HEK293 (cell line): ENCODE measurements around the gene VASP.

Experiments used
- GLI4 ChIP-seq: fragments of 450-650 bp; formaldehyde crosslinking; IDR thresholded peaks from 2 replicates; pipeline ENCODE4 v1.5.1; 2016; ENCODE audit warnings: missing biosample characterization, missing genetic modification characterization
- PBX3 ChIP-seq: sonication (generic); formaldehyde crosslinking; IDR thresholded peaks from 2 replicates; pipeline ENCODE4 v1.8.1; 2022; ENCODE audit warnings: mild to moderate bottlenecking, moderate library complexity, missing genetic modification reagents
- PRDM10 ChIP-seq: fragments of 450-650 bp; formaldehyde crosslinking; IDR thresholded peaks from 2 replicates; pipeline ENCODE4 v1.5.1; 2016; ENCODE audit warnings: missing biosample characterization, missing genetic modification characterization
- SP7 ChIP-seq: fragments of 450-650 bp; formaldehyde crosslinking; IDR thresholded peaks from 2 replicates; pipeline ENCODE4 v1.5.1; 2016; ENCODE audit warnings: missing biosample characterization, missing genetic modification characterization
- WT1 ChIP-seq: fragments of 450-650 bp; formaldehyde crosslinking; IDR thresholded peaks from 2 replicates; pipeline ENCODE4 v1.5.1; 2016; ENCODE audit warnings: missing biosample characterization, missing genetic modification characterization
- ZFHX2 ChIP-seq: fragments of 450-650 bp; formaldehyde crosslinking; conservative IDR thresholded peaks from 2 replicates; pipeline ENCODE4 v1.5.1; 2016; ENCODE audit warnings: missing biosample characterization, missing genetic modification characterization
- ZNF202 ChIP-seq: fragments of 450-650 bp; formaldehyde crosslinking; IDR thresholded peaks from 2 replicates; pipeline ENCODE4 v1.5.1; 2016; ENCODE audit warnings: missing biosample characterization, missing genetic modification characterization, borderline replicate concordance
- ZNF274 ChIP-seq, 2 experiments: fragments of 200-500 bp in 1 of 2; fragments of 450-650 bp in 1 of 2; sonication (Bioruptor generic) in 1 of 2; formaldehyde crosslinking in 1 of 2; IDR thresholded peaks; 2 replicates each; pipeline versions ENCODE4 v1.5.1 to v1.6.1; 2014 to 2016; ENCODE audit warnings: borderline replicate concordance in 1 of 2, inconsistent platforms in 1 of 2, low read length in 1 of 2, missing biosample characterization in 1 of 2, missing genetic modification characterization in 1 of 2
- ZNF37A ChIP-seq: fragments of 450-650 bp; IDR thresholded peaks from 2 replicates; pipeline ENCODE4 v1.5.1; 2018; ENCODE audit warnings: missing biosample characterization, missing genetic modification characterization
- TF ChIP-seq, protein P1 (sequence below): fragments of 450-650 bp; formaldehyde crosslinking; IDR thresholded peaks from 2 replicates; pipeline ENCODE4 v1.5.1; 2016; ENCODE audit warnings: missing biosample characterization, missing genetic modification characterization

DNA sequence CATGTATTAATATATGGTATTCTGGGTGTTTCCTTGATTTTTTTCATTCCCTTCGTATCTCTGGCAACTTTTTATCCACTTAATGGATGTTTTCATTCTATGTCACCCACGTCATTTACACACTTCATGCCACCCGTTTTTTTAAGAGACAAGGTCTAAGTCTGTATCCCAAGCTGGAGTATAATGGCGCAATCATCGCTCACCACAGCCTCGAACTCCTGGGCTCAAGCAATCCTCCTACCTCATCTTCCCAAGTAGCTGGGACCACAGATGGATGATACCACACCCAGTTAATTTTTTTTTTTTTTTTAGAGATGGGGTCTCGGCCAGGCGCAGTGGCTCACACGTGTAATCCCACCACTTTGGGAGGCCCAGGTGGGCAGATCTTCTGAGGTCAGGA, 3.4 kb upstream of the VASP start:
- TF ChIP-seq ZNF202 (tag by site-specific recombination) (no peak), ZFHX2 (tag by site-specific recombination) (no peak), ZNF274 (IDR thresholded peaks at IDR 0.05; ENCODE audit: low read length) (no peak), ZNF274 (tag by site-specific recombination; IDR thresholded peaks at IDR 0.05; ENCODE audit: borderline replicate concordance) (no peak), PRDM10 (tag by site-specific recombination) (no peak), GLI4 (no peak), SP7 (tag by site-specific recombination) (no peak), WT1 (tag by site-specific recombination) (no peak), PBX3 (CRISPR knock-in tag) (no peak), ZNF37A (tag by site-specific recombination) (no peak)
- TF ChIP-seq, protein P1, sequence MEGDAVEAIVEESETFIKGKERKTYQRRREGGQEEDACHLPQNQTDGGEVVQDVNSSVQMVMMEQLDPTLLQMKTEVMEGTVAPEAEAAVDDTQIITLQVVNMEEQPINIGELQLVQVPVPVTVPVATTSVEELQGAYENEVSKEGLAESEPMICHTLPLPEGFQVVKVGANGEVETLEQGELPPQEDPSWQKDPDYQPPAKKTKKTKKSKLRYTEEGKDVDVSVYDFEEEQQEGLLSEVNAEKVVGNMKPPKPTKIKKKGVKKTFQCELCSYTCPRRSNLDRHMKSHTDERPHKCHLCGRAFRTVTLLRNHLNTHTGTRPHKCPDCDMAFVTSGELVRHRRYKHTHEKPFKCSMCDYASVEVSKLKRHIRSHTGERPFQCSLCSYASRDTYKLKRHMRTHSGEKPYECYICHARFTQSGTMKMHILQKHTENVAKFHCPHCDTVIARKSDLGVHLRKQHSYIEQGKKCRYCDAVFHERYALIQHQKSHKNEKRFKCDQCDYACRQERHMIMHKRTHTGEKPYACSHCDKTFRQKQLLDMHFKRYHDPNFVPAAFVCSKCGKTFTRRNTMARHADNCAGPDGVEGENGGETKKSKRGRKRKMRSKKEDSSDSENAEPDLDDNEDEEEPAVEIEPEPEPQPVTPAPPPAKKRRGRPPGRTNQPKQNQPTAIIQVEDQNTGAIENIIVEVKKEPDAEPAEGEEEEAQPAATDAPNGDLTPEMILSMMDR, result no peak
